A549 treated with AZD2906 at 1 μM for 4 hours (cell line): ENCODE data around the gene WEE2. TPM values are rescaled to one million over a fixed set of nuclear protein-coding genes. Genes with fewer than 3 reads are reported as not detected.

Experiments
- total RNA-seq: library from RNA; stranded (reverse); fragments of 200-300 nt; extraction: Qiagen RNA extraction; gene quantifications from 5 replicates; pipeline ENCODE4 v1.2.3, GENCODE V29; 2022

The WEE2 gene
- total RNA-seq = not detected in 5 replicates

DNA sequence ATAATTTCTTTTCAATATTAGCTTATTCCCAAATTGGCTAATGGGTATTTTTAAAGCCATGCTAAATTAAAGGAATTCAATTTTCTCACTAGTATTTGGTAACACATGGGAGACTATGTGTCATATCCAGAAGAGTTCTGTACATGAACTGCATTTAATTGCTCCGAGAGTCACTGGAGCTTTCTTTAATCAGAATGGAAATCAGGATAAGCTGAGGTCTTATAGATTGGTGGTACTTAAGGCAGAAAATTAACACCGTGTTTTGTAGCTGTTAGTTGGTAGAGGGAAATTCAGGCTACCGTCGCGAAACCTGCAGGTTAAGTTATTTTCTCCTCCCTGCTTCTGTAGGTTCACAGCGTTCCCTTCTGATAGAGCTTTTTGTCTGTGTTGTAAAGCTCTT is at the start of gene WEE2:
Gene WEE2 (plus strand): TSS at position 3 of the 400 bp plus-strand sequence. CDS start 406 bp downstream, outside the sequence.

GRCh38 chr7:141702047-141702567 is 6.0 kb upstream of the WEE2 start, which contains the start of gene DENND11:
DENND11 (minus strand) TSS chr7:141702166; CDS start chr7:141702153, 13 bp downstream.

GRCh38 chr7:141737836-141738591 is 29.9 kb downstream of the WEE2 start, which contains the start of gene SSBP1:
SSBP1 (plus strand) TSS chr7:141738358; CDS start chr7:141739167, 809 bp downstream.

DNA sequence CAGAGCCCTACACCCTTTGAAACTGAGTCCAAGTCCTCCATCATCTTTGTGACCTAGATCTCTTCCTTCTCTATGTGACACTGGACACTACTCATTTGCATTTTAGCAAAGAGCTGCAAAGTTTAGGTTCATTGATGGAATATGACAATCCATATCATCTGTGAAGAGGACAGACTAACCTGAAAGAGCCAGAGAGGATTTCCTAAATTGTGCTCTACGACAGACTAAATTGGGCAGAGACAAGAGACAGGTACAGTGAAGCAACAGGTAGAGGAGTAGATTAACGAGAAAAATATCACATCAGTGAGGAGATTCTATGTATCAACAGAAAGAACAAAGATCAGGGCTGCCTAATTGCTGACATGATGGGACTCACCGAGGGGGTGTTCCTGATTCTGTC is 55.6 kb downstream of the WEE2 start, which contains the start of gene TAS2R3:
Gene TAS2R3 (plus strand): TSS at position 301 of the 400 bp plus-strand sequence. CDS start 62 bp downstream, at position 363.

GRCh38 chr7:141776374-141776773 is 68.2 kb downstream of the WEE2 start, which contains the start of gene TAS2R4:
TAS2R4 (plus strand) TSS chr7:141776674; CDS start chr7:141778489, 1,815 bp downstream.

Other genes with a start within 250 kb of the WEE2 start
- 26.4 to 34.7 TPM (median 28.3 TPM) in 5 replicates for gene AGK, start 156.9 kb upstream of the WEE2 start, total RNA-seq
- gene DENND11, start 6.2 kb upstream of the WEE2 start, total RNA-seq = 4.6 to 6.0 TPM (median 5.6 TPM) in 5 replicates
- gene SSBP1, start 30.0 kb downstream of the WEE2 start, total RNA-seq = 272 to 326 TPM (median 276 TPM) in 5 replicates
- gene TAS2R3, start 55.7 kb downstream of the WEE2 start, total RNA-seq = not detected in 5 replicates
- gene TAS2R4, start 68.3 kb downstream of the WEE2 start, total RNA-seq = 0.05 to 0.17 TPM (median 0.11 TPM) in 5 replicates
- gene TAS2R5, start 81.9 kb downstream of the WEE2 start, total RNA-seq = 0.28 to 0.44 TPM (median 0.36 TPM) in 5 replicates
- gene PRSS37, start 133.1 kb downstream of the WEE2 start, total RNA-seq = not detected in 5 replicates
- not detected in 5 replicates for gene OR9A4, start 208.0 kb downstream of the WEE2 start, total RNA-seq
- not detected in 5 replicates for gene CLEC5A, start 238.6 kb downstream of the WEE2 start, total RNA-seq